HG03135 (cell line): Measurements from ENCODE around the gene MED12L.
"Not testable (repeated sequence)": the region's sequence is repeated elsewhere in the genome, so short reads cannot be mapped to it uniquely, and the experiment has no call there.

Experiments used
- ATAC-seq: cut with Tn5 transposase; IDR thresholded peaks from one replicate; pipeline ENCODE4 v1.9.1; 2021; ENCODE audit warnings: mild to moderate bottlenecking, moderate library complexity; ENCODE audit not compliant: unreplicated experiment

MED12L gene

GRCh38 chr3:151085227-151085888, at the start of gene MED12L:
Gene MED12L (plus strand): TSS chr3:151085664. CDS start chr3:151086927, 1,263 bp downstream.
- ATAC-seq, result peak; percentile 65

DNA sequence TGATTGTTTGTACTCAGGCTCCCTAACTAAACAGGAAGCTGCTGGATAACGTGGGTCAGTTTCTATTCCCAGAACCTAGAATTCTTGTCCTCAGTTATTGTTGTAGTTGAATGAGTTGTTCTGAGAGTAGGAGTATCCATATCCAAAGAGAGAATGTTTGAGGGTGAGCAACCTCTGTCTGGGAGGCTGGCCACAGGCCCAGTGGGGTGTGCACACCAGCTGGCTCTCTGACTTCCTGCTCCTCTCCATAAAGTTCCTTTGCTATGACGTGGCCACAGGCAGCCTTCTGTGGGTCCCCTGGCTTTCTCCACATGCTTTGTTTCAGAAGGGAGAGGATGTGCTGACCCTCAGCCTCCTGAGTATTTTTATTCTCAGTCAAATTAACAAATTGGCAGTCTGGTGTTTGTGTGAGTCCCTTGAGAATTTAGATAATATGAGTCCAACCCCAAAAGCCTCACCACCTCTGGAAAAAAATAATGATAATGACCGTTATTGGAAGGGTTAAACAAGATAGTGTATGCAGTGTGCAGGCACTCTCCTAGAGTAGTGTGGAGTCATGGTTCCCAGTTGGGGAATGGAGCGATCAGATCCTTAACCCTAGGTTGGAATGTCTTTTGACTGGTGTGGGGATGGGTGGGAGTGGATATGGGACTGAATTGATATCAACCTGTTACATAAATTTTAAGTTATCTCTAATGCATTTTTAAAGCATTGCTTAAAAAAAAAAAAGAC, 47.6 kb upstream of the MED12L start:
- no peak for ATAC-seq

GRCh38 chr3:151044706-151045105, 40.8 kb upstream of the MED12L start:
- ATAC-seq, result no peak

- no peak for ATAC-seq
Observed at GRCh38 chr3:151047636-151048035, 37.8 kb upstream of the MED12L start.

GRCh38 chr3:151051533-151051932, 33.9 kb upstream of the MED12L start:
- no peak for ATAC-seq

GRCh38 chr3:151052346-151052745, 33.1 kb upstream of the MED12L start:
- no peak for ATAC-seq

DNA sequence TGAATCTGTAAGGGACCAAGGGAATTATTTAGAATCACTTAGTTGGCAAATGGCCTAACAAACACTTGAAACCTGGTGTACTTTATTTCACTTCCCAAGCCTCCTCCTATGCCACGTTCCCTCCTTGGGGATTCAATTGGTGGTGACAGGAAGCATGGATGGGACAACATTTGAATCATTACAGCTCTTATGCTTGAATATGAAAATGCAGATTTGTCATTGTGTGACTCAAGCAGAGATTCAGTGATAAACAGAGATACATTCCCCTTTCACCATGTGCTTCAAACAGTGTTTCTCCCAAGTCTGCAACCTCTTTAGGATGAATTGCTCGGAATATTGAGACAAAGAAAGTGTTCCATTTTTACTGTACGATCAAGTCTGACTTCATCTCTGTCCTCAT, 32.7 kb upstream of the MED12L start:
- ATAC-seq, result no peak

GRCh38 chr3:151058740-151059139, 26.7 kb upstream of the MED12L start:
- no peak for ATAC-seq

- no peak for ATAC-seq
Observed at GRCh38 chr3:151062611-151063010, 22.9 kb upstream of the MED12L start.

DNA sequence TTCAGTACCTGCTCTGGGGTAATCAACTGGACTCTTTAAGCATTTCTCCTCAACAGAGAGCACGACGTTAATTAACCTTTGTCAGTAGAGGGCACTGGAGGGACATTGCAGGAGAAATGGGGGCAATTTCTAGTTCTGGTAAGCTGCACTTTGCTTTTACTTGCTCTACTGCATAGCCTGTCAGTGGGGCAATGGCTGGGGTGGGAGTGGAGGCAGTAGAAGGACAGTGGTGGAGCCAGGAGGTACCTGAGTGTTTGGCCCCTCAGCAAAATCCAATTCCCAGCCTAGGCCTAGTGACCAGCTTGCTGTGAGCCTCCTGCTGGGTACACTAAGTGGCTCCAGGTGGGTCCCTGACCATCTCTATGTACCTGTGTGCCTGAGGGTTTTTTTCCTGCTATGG, 18.3 kb upstream of the MED12L start:
- ATAC-seq, result no peak

GRCh38 chr3:151072842-151073241, 12.6 kb upstream of the MED12L start:
- ATAC-seq, result not testable (repeated sequence)

DNA sequence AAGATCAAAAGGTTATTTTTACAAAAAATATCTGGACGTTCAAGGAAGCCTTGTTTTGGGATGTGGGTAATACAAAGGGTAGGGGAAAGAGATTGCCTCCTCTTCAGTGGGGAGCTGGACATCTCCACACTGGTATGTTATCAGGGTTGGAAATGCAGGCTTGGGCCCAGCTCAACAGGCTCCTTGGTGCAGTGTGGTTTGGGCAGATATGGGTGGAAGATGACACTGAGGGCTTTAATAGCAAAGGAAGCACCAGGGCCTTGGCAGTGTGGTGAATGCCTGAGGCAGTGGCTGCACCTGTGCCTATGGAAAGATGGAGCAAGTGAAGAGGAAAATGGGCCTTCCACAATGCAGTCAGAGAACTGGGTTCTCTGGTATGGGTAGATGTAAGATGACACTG, 11.2 kb upstream of the MED12L start:
- ATAC-seq, result no peak

GRCh38 chr3:151075869-151076562, 9.4 kb upstream of the MED12L start:
- ATAC-seq, result no peak

GRCh38 chr3:151076626-151077025, 8.8 kb upstream of the MED12L start:
- ATAC-seq, result no peak

DNA sequence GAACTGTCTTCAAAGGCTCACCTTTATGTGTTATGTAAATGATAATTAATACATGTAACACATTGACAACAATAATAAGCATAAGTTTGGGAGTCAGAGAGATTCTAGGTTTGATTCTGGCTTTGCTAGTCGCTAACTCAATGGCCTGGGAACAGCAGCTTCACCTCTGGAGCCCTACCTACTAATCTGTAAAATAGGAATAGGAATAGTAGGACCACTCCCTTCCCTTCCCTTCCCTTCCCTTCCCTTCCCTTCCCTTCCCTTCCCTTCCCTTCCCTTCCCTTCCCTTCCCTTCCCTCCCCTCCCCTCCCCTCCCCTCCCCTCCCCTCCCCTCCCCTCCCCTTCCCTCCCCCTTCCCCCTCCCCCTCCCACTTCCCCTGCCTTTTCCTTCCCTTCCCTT, 4.4 kb upstream of the MED12L start:
- ATAC-seq, result not testable (repeated sequence)

- no peak for ATAC-seq
Observed at GRCh38 chr3:151082880-151083838, 2.3 kb upstream of the MED12L start.

DNA sequence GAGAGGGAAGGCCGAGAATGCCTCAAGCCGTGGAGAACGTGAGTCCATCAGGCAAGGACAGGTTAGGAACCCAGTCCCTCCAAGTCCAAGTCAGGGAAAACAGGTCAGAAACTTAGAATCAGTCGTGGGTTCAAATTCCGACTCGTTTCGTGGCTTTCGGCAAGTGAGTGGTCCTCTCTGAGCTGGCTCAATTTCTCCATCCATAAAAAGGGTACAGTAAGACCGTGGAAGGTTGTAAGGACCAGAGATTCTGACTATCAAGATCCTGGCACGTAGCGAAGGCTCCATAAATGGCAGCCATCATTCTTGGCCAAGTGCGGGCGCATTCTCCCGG, 604 bp upstream of the MED12L start:
- no peak for ATAC-seq

- peak; percentile 29 for ATAC-seq
Observed at GRCh38 chr3:151085889-151086483, 522 bp downstream of the MED12L start.

DNA sequence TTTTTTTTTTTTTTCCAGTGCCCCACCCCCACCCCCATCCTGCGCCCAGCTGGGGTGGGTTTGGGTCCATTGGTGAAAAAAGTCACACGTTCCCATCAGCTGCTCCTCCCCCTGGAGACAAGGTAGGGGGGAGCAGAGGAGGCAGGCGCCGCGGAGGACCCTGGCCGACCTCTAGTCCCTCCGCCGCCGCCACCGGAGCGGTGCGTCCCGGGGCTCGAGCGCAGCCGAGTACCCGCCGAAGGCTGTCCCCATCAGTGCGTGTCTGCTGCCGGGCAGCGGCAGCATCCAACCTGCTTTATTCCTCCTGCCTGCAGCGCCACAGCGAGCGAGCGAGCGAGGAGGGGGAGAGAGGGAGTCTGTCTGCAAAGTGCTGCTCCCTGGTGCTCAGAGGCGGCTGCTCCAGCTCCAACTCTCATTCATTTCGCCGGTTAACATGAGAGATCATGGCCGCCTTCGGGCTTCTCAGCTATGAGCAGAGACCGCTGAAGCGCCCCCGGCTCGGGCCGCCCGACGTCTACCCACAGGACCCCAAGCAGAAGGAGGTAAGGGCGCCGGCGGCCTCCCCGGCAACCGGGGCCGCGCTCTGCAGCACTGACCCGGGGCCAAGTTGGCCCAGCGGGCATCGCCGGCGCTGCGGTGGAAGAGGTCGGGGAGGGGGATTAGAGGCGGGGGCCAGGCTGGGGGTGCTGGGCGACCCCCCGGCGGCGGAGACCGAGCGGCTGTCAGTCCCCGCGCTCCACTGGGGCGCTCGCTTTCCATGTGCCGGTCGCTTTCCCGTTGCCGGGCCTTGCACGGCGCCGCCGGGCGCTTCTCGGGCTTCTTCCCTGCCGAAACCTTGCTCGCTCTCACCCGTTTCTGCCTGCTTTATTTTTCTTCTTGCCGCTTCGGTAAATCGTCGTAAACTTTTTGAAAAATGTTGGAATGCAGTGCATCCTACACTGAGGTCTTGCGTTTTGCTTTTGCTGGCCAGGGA, 1.3 kb downstream of the MED12L start:
- peak; percentile 63 for ATAC-seq
